ENCODE data around the gene TPO.
"Not testable (repeated sequence)": the region's sequence is repeated elsewhere in the genome, so short reads cannot be mapped to it uniquely, and the experiment has no call there.

The TPO gene

GRCh38 chr2:1406434-1406833, 6.8 kb upstream of the TPO start:
- DNase-seq = no peak

- DNase-seq = no peak
Observed at GRCh38 chr2:1407950-1408675, 5.2 kb upstream of the TPO start.

- no peak for DNase-seq
Observed at GRCh38 chr2:1414121-1414520, 858 bp downstream of the TPO start.

- DNase-seq = not testable (repeated sequence)
Observed at GRCh38 chr2:1414901-1415300, 1.6 kb downstream of the TPO start.

- no peak for DNase-seq
Observed at GRCh38 chr2:1415501-1415900, 2.2 kb downstream of the TPO start.

- no peak for DNase-seq
Observed at GRCh38 chr2:1418566-1418965, 5.3 kb downstream of the TPO start.

- DNase-seq = no peak
Observed at GRCh38 chr2:1420746-1421480, 7.7 kb downstream of the TPO start.

GRCh38 chr2:1421731-1422130, 8.5 kb downstream of the TPO start:
- DNase-seq = no peak

- DNase-seq = no peak
Observed at GRCh38 chr2:1422131-1422530, 8.9 kb downstream of the TPO start.

GRCh38 chr2:1422716-1423285, 9.5 kb downstream of the TPO start:
- DNase-seq = no peak

GRCh38 chr2:1427086-1427485, 13.8 kb downstream of the TPO start:
- DNase-seq = no peak

GRCh38 chr2:1429895-1430294, 16.6 kb downstream of the TPO start:
- DNase-seq = no peak

GRCh38 chr2:1430491-1430890, 17.2 kb downstream of the TPO start:
- no peak for DNase-seq

- no peak for DNase-seq
Observed at GRCh38 chr2:1431886-1432400, 18.7 kb downstream of the TPO start.

GRCh38 chr2:1432726-1433125, 19.5 kb downstream of the TPO start:
- no peak for DNase-seq

GRCh38 chr2:1436369-1436768, 23.1 kb downstream of the TPO start:
- DNase-seq = no peak

GRCh38 chr2:1437101-1437500, 23.8 kb downstream of the TPO start:
- DNase-seq = no peak

- no peak for DNase-seq
Observed at GRCh38 chr2:1437537-1437936, 24.3 kb downstream of the TPO start.

- DNase-seq = no peak
Observed at GRCh38 chr2:1438972-1439371, 25.7 kb downstream of the TPO start.

GRCh38 chr2:1440581-1440980, 27.3 kb downstream of the TPO start:
- DNase-seq = no peak

- no peak for DNase-seq
Observed at GRCh38 chr2:1446301-1446700, 33.0 kb downstream of the TPO start.

GRCh38 chr2:1448009-1448408, 34.7 kb downstream of the TPO start:
- no peak for DNase-seq

- no peak for DNase-seq
Observed at GRCh38 chr2:1450915-1451314, 37.7 kb downstream of the TPO start.

GRCh38 chr2:1451422-1451821, 38.2 kb downstream of the TPO start:
- DNase-seq = no peak

Data from hematopoietic multipotent progenitor cell treated with erythropoietin and hydrocortisone succinate and interleukin-3 and kit ligand, for 8 days (in vitro differentiated cells).